Measurements from ENCODE around the gene CPNE7.

DNA sequence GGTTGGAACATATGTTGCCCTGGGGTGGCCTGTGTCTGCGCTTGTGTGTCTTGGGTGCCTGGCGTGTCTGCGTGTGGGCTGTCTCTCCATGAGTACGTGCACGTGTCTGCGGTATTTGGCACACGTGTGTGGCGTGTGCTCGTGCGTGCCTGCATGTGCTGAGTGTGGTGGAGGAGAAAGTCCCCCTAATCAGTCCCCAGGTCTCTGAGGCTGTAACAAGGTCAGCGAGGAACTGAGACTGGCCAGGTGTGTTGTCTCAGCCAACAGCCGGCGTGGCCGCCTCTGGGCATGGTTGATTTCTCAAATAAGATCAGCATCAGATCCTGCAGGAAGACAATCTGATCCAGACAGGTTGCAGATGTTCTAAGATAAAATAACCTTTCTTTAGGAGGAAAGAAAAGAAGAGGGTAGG is 3.5 kb upstream of the CPNE7 start:
- TF ChIP-seq, protein P1, sequence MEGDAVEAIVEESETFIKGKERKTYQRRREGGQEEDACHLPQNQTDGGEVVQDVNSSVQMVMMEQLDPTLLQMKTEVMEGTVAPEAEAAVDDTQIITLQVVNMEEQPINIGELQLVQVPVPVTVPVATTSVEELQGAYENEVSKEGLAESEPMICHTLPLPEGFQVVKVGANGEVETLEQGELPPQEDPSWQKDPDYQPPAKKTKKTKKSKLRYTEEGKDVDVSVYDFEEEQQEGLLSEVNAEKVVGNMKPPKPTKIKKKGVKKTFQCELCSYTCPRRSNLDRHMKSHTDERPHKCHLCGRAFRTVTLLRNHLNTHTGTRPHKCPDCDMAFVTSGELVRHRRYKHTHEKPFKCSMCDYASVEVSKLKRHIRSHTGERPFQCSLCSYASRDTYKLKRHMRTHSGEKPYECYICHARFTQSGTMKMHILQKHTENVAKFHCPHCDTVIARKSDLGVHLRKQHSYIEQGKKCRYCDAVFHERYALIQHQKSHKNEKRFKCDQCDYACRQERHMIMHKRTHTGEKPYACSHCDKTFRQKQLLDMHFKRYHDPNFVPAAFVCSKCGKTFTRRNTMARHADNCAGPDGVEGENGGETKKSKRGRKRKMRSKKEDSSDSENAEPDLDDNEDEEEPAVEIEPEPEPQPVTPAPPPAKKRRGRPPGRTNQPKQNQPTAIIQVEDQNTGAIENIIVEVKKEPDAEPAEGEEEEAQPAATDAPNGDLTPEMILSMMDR (IDR thresholded peaks at IDR 0.05; ENCODE audit: low read depth, low read length, missing input control), result no peak
- no peak for TF ChIP-seq TAF1 (conservative IDR thresholded peaks at IDR 0.05)
- no peak for TF ChIP-seq SP1 (IDR thresholded peaks at IDR 0.05)
- TF ChIP-seq EGR1 (IDR thresholded peaks at IDR 0.05; ENCODE audit: low read depth in 2 of 2), result no peak
- TF ChIP-seq, protein P2, sequence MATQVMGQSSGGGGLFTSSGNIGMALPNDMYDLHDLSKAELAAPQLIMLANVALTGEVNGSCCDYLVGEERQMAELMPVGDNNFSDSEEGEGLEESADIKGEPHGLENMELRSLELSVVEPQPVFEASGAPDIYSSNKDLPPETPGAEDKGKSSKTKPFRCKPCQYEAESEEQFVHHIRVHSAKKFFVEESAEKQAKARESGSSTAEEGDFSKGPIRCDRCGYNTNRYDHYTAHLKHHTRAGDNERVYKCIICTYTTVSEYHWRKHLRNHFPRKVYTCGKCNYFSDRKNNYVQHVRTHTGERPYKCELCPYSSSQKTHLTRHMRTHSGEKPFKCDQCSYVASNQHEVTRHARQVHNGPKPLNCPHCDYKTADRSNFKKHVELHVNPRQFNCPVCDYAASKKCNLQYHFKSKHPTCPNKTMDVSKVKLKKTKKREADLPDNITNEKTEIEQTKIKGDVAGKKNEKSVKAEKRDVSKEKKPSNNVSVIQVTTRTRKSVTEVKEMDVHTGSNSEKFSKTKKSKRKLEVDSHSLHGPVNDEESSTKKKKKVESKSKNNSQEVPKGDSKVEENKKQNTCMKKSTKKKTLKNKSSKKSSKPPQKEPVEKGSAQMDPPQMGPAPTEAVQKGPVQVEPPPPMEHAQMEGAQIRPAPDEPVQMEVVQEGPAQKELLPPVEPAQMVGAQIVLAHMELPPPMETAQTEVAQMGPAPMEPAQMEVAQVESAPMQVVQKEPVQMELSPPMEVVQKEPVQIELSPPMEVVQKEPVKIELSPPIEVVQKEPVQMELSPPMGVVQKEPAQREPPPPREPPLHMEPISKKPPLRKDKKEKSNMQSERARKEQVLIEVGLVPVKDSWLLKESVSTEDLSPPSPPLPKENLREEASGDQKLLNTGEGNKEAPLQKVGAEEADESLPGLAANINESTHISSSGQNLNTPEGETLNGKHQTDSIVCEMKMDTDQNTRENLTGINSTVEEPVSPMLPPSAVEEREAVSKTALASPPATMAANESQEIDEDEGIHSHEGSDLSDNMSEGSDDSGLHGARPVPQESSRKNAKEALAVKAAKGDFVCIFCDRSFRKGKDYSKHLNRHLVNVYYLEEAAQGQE (IDR thresholded peaks at IDR 0.05), result no peak
- TF ChIP-seq JUND (IDR thresholded peaks at IDR 0.05), result no peak
- TF ChIP-seq HNF4A (conservative IDR thresholded peaks at IDR 0.05), result no peak
- TF ChIP-seq, protein P3, sequence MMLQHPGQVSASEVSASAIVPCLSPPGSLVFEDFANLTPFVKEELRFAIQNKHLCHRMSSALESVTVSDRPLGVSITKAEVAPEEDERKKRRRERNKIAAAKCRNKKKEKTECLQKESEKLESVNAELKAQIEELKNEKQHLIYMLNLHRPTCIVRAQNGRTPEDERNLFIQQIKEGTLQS (IDR thresholded peaks at IDR 0.05), result no peak
- no peak for TF ChIP-seq RXRA (IDR thresholded peaks at IDR 0.05)
- TF ChIP-seq FOXA1 (IDR thresholded peaks at IDR 0.05), result no peak
